Fibroblast of the aortic adventitia (primary cell): ENCODE results near the gene CAMK1D. TPM values are rescaled to one million over a fixed set of nuclear protein-coding genes. Genes with fewer than 3 reads are reported as not detected.

ENCODE experiments used
- DNase-seq: peaks from one replicate; pipeline ENCODE4 v3.0.0-alpha.2; 2010; ENCODE audit warnings: low read depth
- H3K4me3 ChIP-seq: 2 replicates; pipeline ENCODE4 v1.5.1; 2011; ENCODE audit warnings: low read depth, mild to moderate bottlenecking, control low read depth, low read length, moderate library complexity
- total RNA-seq: library from RNA; depleted of rRNA; stranded (reverse); fragments of >200 nt; gene quantifications from 2 replicates; pipeline ENCODE4 v1.2.3, GENCODE V29; 2012; ENCODE audit warnings: low replicate concordance
- TF ChIP-seq, protein P1 (sequence below): IDR thresholded peaks from 2 replicates; pipeline ENCODE4 v1.5.1; 2011; ENCODE audit warnings: mild to moderate bottlenecking, low read length, control low read depth, inconsistent platforms; ENCODE audit not compliant: insufficient read depth

Gene CAMK1D
- total RNA-seq, 1 donor, result 9.8 TPM

DNA sequence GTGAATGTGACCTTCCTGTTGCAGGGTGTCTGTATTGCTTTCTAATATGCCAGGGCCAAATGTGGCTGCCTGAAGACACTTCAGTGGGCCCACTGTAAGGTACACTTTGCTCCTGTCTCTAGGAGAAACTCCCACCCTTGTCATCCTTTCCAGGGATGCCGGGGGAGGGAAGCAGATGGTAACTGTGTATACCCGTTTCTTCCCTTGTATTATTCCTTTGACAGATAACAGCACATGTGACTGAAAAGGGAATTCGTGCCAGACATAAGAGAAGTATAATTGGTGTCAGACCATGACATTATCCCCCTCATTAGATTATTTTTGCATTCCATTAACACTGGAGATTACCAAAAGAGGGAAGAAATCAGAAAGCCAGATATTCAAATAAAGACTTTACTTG lies 317.7 kb downstream of the CAMK1D start:
- H3K4me3 ChIP-seq, result no peak overlapping the region
- TF ChIP-seq, protein P1, sequence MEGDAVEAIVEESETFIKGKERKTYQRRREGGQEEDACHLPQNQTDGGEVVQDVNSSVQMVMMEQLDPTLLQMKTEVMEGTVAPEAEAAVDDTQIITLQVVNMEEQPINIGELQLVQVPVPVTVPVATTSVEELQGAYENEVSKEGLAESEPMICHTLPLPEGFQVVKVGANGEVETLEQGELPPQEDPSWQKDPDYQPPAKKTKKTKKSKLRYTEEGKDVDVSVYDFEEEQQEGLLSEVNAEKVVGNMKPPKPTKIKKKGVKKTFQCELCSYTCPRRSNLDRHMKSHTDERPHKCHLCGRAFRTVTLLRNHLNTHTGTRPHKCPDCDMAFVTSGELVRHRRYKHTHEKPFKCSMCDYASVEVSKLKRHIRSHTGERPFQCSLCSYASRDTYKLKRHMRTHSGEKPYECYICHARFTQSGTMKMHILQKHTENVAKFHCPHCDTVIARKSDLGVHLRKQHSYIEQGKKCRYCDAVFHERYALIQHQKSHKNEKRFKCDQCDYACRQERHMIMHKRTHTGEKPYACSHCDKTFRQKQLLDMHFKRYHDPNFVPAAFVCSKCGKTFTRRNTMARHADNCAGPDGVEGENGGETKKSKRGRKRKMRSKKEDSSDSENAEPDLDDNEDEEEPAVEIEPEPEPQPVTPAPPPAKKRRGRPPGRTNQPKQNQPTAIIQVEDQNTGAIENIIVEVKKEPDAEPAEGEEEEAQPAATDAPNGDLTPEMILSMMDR, result no peak
- DNase-seq, result no peak

DNA sequence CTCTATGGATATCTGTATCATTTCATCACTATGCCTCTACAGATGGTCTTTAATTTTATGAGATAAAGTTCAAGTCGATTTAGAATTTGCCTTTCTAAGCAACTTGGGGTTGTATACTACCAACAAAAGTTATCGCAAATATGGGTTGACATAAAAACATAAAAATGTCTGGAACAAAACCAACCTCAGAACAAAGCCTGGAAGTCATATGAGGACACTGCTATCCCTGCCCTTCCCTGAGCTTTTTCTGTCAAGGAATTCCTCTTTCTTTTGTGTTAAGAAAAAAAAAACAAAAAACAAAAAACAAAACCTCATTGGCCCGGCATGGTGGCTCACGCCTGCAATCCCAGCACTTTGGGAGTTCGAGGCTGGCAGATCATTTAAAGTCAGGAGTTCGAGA lies 319.3 kb downstream of the CAMK1D start:
- no peak for DNase-seq
- H3K4me3 ChIP-seq, result no peak overlapping the region
- TF ChIP-seq, protein P1, result no peak

DNA sequence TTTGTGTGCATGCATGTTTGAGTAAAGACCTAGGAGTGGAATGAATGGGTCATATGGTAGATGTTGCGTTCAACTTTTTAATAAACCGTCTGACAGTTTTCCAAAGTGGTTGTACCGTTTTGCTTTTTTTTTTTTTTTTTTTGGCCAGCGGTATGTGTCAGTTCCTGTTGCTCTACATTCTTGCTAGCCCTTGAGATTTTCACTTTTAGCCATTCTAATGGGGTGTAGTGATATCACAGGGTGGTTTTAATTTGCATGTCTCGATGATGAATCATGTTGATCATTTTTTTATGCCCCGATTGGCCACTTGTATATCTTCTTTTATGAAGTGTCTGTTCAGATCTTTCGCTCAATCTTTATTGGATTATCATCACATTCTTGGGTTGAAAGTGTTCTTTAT lies 320.7 kb downstream of the CAMK1D start:
- TF ChIP-seq, protein P1, result no peak
- no peak for DNase-seq
- no peak overlapping the region for H3K4me3 ChIP-seq

DNA sequence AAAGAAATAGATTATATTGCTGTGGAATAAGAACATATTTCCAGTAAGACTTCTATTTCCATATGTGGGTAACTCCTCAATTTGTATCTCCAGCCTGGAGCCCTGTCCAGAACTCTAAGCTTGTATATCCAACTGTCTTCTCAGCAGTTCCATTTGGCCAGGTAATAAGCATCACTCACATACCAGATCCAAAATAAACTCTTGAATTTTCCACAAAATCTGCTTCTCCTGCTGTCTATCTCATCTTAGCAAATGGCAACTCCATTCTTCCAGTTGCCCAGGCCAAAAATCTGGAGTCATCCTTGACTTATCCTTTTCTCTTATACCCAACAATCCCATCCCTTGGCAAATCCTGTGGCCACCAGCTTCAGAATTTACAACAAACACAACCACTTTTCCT lies 325.8 kb downstream of the CAMK1D start:
- no peak overlapping the region for H3K4me3 ChIP-seq
- DNase-seq, result no peak
- TF ChIP-seq, protein P1, result no peak

DNA sequence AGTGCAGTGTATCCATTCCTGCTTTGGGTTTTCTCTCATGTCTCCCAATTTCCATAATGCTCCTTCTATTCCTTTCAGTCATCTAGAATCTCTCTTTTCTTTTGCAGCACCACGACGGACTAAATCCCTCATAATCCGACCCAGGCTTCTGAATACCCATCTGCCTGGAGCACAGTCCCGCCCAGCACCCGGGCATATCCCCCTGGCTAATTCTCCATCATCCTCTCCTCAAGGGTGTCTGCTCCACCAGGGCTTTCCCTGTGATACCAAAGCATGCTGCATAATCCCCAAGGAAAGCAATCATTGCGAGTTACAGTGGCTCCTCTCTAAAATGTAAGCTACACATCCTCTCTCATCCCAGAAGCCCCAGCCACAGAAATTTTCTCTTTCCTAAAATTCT lies 330.3 kb downstream of the CAMK1D start:
- TF ChIP-seq, protein P1, result no peak
- DNase-seq, result no peak
- H3K4me3 ChIP-seq, result no peak overlapping the region

DNA sequence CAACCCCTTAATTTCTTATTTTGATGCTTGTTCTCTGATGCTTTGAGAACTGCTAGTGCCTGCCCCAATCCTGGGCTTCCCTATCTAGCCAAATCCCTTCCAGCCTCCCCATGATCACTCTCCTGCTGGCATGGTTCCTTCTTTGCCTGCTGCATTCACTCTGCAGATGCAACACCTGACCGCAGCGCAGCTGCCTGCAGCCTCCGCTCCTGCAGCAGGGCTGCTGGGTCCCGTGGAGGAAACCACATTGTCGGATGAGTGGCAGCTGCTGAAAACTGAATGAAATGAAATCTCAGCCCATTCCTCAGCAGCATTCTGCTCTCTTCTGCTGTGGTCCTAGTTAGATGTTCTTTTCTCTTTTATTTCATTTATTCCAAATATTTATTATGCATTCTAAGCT lies 331.9 kb downstream of the CAMK1D start:
- DNase-seq, result no peak
- TF ChIP-seq, protein P1, result no peak

DNA sequence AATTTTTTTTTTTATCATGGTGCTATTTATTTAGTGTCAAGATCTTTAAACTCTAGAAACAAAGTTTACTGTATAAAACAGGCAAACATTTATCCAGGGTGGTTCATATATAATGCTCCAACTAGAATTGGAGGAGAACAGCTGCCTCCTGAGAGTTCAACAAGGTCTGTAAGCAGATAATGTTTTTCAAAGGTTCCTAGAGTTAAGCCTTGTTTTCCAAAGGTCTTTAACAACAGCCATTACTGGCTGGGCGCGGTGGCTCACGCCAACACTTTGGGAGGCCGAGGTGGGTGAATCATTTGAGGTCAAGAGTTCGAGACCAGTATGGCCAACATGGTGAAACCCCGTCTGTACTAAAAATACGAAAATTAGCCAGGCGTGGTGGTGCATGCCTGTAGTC lies 335.4 kb downstream of the CAMK1D start:
- DNase-seq, result no peak
- TF ChIP-seq, protein P1, result no peak
- no peak overlapping the region for H3K4me3 ChIP-seq

More for the DNA sequence above, 331.9 kb downstream of the CAMK1D start:
- H3K4me3 ChIP-seq, result no peak overlapping the region
